HEK293T (cell line): ENCODE data around the gene HMCES.
A peak's percentile ranks its signal among the peaks of the same experiment; 100 is the strongest.
"Not testable (repeated sequence)": the region's sequence is repeated elsewhere in the genome, so short reads cannot be mapped to it uniquely, and the experiment has no call there.

ENCODE experiments used
- CTCF ChIA-PET: fragments of 350-600 bp; formaldehyde crosslinking; extraction: SDS; loops from one replicate; lab custom pipeline; 2021; ENCODE audit warnings: antibody characterized with exemption, inconsistent platforms; lab: Yijun Ruan, JAX
- POLR2A ChIA-PET: fragments of 350-600 bp; formaldehyde crosslinking; extraction: SDS; loops from one replicate; lab custom pipeline; 2020; ENCODE audit warnings: antibody characterized with exemption, inconsistent platforms; lab: Yijun Ruan, JAX
- DNase-seq: peaks from one replicate; pipeline ENCODE4 v3.0.0; 2012; ENCODE audit warnings: mixed read lengths; ENCODE audit errors: extremely low spot score
- ARNT ChIP-seq: fragments of 450-650 bp; IDR thresholded peaks from 2 replicates; pipeline ENCODE4 v1.6.1; 2017; ENCODE audit warnings: mild to moderate bottlenecking
- BHLHE40 ChIP-seq: fragments of 450-650 bp; IDR thresholded peaks from 2 replicates; pipeline ENCODE4 v1.6.1; 2016; ENCODE audit warnings: mild to moderate bottlenecking, moderate library complexity, borderline replicate concordance
- CTBP1 ChIP-seq: fragments of 450-650 bp; IDR thresholded peaks from 2 replicates; pipeline ENCODE4 v1.6.1; 2016; ENCODE audit warnings: borderline replicate concordance
- ELF4 ChIP-seq: fragments of 450-650 bp; IDR thresholded peaks from 2 replicates; pipeline ENCODE4 v1.6.1; 2017; ENCODE audit warnings: antibody characterized with exemption
- FOXA1 ChIP-seq: fragments of 450-650 bp; IDR thresholded peaks from 2 replicates; pipeline ENCODE4 v1.6.1; 2016; ENCODE audit warnings: mild to moderate bottlenecking
- FOXK2 ChIP-seq: fragments of 450-650 bp; IDR thresholded peaks from 2 replicates; pipeline ENCODE4 v1.6.1; 2016; ENCODE audit warnings: mild to moderate bottlenecking
- FOXM1 ChIP-seq: fragments of 450-650 bp; IDR thresholded peaks from 2 replicates; pipeline ENCODE4 v1.6.1; 2017; ENCODE audit warnings: mild to moderate bottlenecking, borderline replicate concordance
- HDGF ChIP-seq: fragments of 450-650 bp; IDR thresholded peaks from 2 replicates; pipeline ENCODE4 v1.6.1; 2017; ENCODE audit warnings: antibody characterized with exemption, borderline replicate concordance
- L3MBTL2 ChIP-seq: fragments of 450-650 bp; conservative IDR thresholded peaks from 2 replicates; pipeline ENCODE4 v1.6.1; 2016; ENCODE audit warnings: mild to moderate bottlenecking
- LEF1 ChIP-seq: fragments of 450-650 bp; IDR thresholded peaks from 2 replicates; pipeline ENCODE4 v1.6.1; 2017; ENCODE audit warnings: mild to moderate bottlenecking, borderline replicate concordance
- NFRKB ChIP-seq: fragments of 450-650 bp; IDR thresholded peaks from 2 replicates; pipeline ENCODE4 v1.6.1; 2016; ENCODE audit warnings: mild to moderate bottlenecking, moderate library complexity
- SP1 ChIP-seq: fragments of 450-650 bp; IDR thresholded peaks from 2 replicates; pipeline ENCODE4 v1.6.1; 2017
- SUZ12 ChIP-seq: fragments of 450-650 bp; IDR thresholded peaks from 2 replicates; pipeline ENCODE4 v1.6.1; 2016; ENCODE audit warnings: mild to moderate bottlenecking
- TARDBP ChIP-seq: fragments of 450-650 bp; IDR thresholded peaks from 2 replicates; pipeline ENCODE4 v1.6.1; 2016
- ZNF384 ChIP-seq: fragments of 450-650 bp; IDR thresholded peaks from 2 replicates; pipeline ENCODE4 v1.6.1; 2016
- TF ChIP-seq, protein P1 (sequence below): fragments of 450-650 bp; IDR thresholded peaks from 2 replicates; pipeline ENCODE4 v1.6.1; 2016

Gene HMCES

DNA sequence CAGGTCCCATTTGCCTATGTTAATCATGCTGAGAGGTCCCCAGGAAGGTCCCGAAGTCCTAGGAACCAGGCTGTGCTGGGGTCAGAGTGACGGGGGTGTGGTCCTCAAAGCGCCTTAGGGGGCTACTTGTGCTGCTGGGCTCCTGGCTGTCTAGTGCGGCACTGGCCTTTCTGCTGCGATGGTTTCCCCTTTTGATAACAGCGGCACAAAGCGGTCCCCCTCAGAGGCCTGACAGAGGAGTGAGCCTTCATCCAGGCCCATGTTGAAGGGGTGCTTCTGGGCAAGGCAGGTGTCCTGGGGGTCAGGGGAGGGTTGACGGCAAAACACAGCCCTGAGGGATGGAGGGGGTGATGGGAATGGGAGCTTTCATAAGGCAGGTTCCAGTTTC, 68.8 kb downstream of the HMCES start:
- no peak for DNase-seq
- CTCF ChIA-PET: interaction anchor here (1.5 kb wide), 1 partner anchor 36 kb away, joined by 3 read pairs; no protein-coding TSS in a partner anchor
- no peak for TF ChIP-seq FOXK2
- POLR2A ChIA-PET: no interaction called here

DNA sequence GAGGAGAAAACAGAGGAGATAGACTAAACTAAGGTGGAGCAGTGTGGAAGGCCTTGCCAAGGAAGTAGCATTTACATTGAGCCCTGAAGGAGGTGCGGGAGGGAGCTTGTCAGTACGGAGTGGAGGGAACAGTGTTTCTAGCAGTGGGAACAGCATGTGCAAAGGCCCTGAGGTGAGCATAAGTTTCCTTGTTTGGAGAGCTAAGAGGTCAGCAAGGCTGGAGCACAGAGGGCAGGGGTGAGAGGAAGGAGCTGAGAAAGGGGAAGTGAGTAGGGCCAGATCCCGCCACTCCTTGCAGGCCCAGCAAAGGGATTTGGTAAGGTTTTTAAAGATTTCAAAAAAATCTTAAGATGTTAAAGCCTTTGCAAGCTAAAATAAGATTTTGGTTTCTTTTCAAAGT, 70.1 kb downstream of the HMCES start:
- CTCF ChIA-PET: no interaction called here
- POLR2A ChIA-PET: no interaction called here
- no peak for TF ChIP-seq L3MBTL2
- TF ChIP-seq, protein P1, sequence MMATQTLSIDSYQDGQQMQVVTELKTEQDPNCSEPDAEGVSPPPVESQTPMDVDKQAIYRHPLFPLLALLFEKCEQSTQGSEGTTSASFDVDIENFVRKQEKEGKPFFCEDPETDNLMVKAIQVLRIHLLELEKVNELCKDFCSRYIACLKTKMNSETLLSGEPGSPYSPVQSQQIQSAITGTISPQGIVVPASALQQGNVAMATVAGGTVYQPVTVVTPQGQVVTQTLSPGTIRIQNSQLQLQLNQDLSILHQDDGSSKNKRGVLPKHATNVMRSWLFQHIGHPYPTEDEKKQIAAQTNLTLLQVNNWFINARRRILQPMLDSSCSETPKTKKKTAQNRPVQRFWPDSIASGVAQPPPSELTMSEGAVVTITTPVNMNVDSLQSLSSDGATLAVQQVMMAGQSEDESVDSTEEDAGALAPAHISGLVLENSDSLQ: no peak
- no peak for DNase-seq

- CTCF ChIA-PET, DNase-seq, POLR2A ChIA-PET: not testable (repeated sequence)
Observed at GRCh38 chr3:129349169-129349568, 70.5 kb downstream of the HMCES start.

- no peak for DNase-seq
- ChIA-PET CTCF (no interaction called here), POLR2A (no interaction called here)
- TF ChIP-seq SUZ12: no peak
Observed at GRCh38 chr3:129349791-129350190, 71.1 kb downstream of the HMCES start.

DNA sequence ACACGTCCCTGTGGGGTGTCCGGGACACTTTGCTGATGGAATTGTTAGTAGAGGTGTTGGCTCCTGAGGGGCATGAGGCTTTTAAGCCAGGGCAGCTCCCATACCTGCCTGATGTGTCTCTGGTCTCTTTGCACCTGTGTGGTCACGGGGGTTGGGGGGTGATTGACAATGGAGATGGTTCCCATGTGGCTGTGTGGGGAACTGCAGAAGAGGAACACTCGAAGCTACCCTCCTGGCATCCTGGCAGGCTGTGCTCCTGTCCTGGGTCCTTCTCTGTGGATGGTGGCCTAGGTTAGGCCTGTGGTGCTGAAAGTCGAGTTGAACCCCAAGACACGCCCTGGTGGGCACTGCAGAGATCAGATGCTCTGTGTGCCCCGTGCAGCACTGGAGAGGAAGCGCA, 73.4 kb downstream of the HMCES start:
- TF ChIP-seq, protein P1: peak; percentile 66
- TF ChIP-seq ELF4 (no peak), ZNF384 (no peak), L3MBTL2 (no peak)
- ChIA-PET POLR2A (no interaction called here), CTCF (no interaction called here)
- peak; percentile 36 for DNase-seq

DNA sequence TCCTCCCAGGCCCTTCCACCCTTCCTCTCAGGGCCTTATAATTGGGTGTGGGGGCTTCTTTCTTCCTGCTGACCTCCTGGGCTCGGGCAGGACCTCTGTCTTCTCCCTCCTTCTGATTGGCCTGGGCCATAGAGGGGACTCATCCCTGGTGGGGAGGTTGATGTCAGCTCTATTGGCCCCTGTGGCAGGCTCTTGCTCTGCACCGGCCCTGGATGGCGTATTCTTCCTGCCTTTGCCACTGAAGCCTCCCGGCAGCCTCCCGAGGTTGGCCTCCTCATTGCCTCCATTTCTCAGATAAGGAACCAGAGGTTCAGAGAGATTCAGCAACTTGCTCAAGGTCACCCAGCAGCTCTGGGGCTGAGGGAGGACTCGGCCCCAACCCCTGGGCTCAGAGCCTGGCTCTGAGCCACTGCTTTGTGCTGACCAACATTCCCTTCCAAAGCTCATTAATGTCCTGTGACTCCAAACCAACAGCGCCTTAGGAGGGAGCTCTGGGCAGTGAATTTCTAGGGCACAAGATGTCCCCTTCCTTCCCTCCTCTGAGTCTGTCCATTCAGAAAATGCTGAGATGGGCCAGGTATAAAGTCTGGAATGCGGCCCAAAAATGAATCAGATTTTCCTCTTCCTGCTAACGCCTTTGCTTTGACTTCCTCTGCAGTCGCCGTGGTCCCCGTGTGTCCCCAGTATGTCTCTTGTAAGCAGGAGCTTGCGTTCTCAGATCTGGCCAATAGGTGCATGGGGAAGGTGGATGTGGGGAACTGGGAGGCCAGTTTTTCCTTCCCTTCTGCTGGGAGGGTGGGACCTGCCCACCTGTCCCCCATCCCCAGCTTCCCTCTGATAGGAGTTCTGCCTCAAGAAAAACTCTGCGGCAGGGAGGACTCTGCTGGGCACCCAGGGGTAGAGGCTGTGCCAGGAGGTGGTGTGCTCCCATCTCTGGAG, 74.2 kb downstream of the HMCES start:
- CTCF ChIA-PET: no interaction called here
- POLR2A ChIA-PET: no interaction called here
- TF ChIP-seq FOXK2 (no peak), ARNT (no peak), FOXM1 (no peak), LEF1 (no peak), BHLHE40 (no peak), ZNF384 (no peak), FOXA1 (no peak), CTBP1 (no peak), SUZ12 (no peak), ELF4 (no peak), NFRKB (no peak), TARDBP (no peak), L3MBTL2 (no peak), SP1 (no peak), HDGF (no peak)
- TF ChIP-seq, protein P1: no peak
- DNase-seq: no peak

DNA sequence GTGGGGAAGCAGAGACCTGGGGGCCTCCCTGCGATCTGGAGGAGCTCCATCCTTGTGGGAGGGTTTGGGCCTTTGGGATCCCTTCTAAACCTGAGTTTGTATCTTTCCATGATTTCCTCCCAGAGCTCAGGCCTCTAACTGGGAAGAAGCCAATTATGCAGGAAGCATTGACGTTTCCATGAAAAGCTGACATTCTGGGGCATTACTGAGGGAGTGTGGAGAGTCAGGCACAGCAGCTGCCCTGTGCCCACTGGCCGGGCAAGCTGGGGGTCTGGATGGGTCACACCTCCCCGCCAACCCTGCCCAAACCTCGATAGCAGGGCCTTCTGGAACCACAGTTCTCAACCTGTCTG, 74.9 kb downstream of the HMCES start:
- TF ChIP-seq FOXK2: no peak
- TF ChIP-seq, protein P1: no peak
- TF ChIP-seq CTBP1: no peak
- no peak for TF ChIP-seq ELF4
- TF ChIP-seq BHLHE40: no peak
- TF ChIP-seq FOXM1: no peak
- no peak for TF ChIP-seq ZNF384
- TF ChIP-seq NFRKB: no peak
- no peak for TF ChIP-seq SP1
- no peak for TF ChIP-seq FOXA1
- TF ChIP-seq TARDBP: no peak
- no peak for TF ChIP-seq HDGF
- TF ChIP-seq ARNT: no peak
- TF ChIP-seq LEF1: no peak
- TF ChIP-seq L3MBTL2: no peak
- TF ChIP-seq SUZ12: no peak
- DNase-seq: no peak
- ChIA-PET POLR2A (no interaction called here), CTCF (interaction anchor here (0.7 kb wide), 1 partner anchor 363 kb away, joined by 3 read pairs; no protein-coding TSS in a partner anchor)
